Measurements from ENCODE around the gene COL7A1. TPM values are rescaled to one million over a fixed set of nuclear protein-coding genes. Genes with fewer than 3 reads are reported as not detected.

Gene COL7A1
- total and polyA plus RNA-seq, 2 experiments from 2014 or later = 4.0 to 7.9 TPM

DNA sequence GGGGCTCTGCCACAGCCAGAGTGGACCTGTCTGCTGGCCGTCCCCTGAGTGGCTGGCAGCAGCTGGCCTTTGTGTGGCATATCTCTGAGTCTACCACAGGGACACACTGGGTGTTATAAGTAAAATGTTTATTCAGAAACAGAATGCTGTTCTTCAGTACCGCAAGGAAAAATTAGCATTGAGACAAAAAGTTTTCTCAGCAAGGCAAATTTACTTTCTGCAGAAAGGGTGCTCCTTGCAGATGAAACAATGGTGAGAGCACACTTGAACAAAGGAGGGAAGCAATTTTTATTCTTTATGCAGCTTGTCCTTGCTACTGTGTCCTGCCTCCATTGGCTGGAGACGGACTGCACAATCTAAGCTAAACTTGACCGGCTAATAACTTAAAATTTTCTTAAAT is 22.4 kb upstream of the COL7A1 start:
- Histone ChIP-seq H3K4me3 (no peak overlapping the region), H3K9me2 (ENCODE audit: insufficient read depth) (no peaks in the 10 kb centered on the region), H3K36me3 (ENCODE audit: insufficient read depth) (peaks cover 7% of the 10 kb centered on the region), H3K27ac (ENCODE audit: low read depth) (no peak overlapping the region), H2AFZ (no peak overlapping the region), H3K4me2 (no peak overlapping the region), H3F3A (replicated peaks; ENCODE audit: low read depth) (peaks cover 3% of the 10 kb centered on the region), H3K4me1 (ENCODE audit: insufficient read depth) (no peaks in the 10 kb centered on the region), H3K27me3 (ENCODE audit: insufficient read depth) (no peaks in the 10 kb centered on the region), H3K79me2 (replicated peaks; ENCODE audit: insufficient read depth) (no peaks in the 10 kb centered on the region), H4K20me1 (replicated peaks; ENCODE audit: insufficient read depth) (no peaks in the 10 kb centered on the region)
- peaks cover 31% of the 10 kb centered on the region for H3K9me3 Mint-ChIP-seq
- no peak overlapping the region for H3K4me3 Mint-ChIP-seq
- H3K36me3 Mint-ChIP-seq (ENCODE audit: low read depth) = peaks cover 54% of the 10 kb centered on the region
- H3K27ac Mint-ChIP-seq = no peak overlapping the region
- peaks cover 8% of the 10 kb centered on the region for H3K27me3 Mint-ChIP-seq (ENCODE audit: insufficient read depth, low read depth, poor library complexity)
- DNase-seq (ENCODE audit: low spot score) (no peak), ATAC-seq (no peak)
- H3K4me1 Mint-ChIP-seq = no peaks in the 10 kb centered on the region
- no peak for TF ChIP-seq ZNF114 (CRISPR knock-in tag; IDR thresholded peaks at IDR 0.05)
- TF ChIP-seq, protein P1, sequence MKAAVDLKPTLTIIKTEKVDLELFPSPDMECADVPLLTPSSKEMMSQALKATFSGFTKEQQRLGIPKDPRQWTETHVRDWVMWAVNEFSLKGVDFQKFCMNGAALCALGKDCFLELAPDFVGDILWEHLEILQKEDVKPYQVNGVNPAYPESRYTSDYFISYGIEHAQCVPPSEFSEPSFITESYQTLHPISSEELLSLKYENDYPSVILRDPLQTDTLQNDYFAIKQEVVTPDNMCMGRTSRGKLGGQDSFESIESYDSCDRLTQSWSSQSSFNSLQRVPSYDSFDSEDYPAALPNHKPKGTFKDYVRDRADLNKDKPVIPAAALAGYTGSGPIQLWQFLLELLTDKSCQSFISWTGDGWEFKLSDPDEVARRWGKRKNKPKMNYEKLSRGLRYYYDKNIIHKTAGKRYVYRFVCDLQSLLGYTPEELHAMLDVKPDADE (IDR thresholded peaks at IDR 0.05) = no peak
- TF ChIP-seq STAT1 (IDR thresholded peaks at IDR 0.05; ENCODE audit: unreplicated experiment) = no peak
- no peak for TF ChIP-seq CREB1 (CRISPR knock-in tag; IDR thresholded peaks at IDR 0.05; ENCODE audit: low read depth)
- no peak for TF ChIP-seq ZNF331 (CRISPR knock-in tag; IDR thresholded peaks at IDR 0.05; ENCODE audit: low read depth)
- TF ChIP-seq, protein P2, sequence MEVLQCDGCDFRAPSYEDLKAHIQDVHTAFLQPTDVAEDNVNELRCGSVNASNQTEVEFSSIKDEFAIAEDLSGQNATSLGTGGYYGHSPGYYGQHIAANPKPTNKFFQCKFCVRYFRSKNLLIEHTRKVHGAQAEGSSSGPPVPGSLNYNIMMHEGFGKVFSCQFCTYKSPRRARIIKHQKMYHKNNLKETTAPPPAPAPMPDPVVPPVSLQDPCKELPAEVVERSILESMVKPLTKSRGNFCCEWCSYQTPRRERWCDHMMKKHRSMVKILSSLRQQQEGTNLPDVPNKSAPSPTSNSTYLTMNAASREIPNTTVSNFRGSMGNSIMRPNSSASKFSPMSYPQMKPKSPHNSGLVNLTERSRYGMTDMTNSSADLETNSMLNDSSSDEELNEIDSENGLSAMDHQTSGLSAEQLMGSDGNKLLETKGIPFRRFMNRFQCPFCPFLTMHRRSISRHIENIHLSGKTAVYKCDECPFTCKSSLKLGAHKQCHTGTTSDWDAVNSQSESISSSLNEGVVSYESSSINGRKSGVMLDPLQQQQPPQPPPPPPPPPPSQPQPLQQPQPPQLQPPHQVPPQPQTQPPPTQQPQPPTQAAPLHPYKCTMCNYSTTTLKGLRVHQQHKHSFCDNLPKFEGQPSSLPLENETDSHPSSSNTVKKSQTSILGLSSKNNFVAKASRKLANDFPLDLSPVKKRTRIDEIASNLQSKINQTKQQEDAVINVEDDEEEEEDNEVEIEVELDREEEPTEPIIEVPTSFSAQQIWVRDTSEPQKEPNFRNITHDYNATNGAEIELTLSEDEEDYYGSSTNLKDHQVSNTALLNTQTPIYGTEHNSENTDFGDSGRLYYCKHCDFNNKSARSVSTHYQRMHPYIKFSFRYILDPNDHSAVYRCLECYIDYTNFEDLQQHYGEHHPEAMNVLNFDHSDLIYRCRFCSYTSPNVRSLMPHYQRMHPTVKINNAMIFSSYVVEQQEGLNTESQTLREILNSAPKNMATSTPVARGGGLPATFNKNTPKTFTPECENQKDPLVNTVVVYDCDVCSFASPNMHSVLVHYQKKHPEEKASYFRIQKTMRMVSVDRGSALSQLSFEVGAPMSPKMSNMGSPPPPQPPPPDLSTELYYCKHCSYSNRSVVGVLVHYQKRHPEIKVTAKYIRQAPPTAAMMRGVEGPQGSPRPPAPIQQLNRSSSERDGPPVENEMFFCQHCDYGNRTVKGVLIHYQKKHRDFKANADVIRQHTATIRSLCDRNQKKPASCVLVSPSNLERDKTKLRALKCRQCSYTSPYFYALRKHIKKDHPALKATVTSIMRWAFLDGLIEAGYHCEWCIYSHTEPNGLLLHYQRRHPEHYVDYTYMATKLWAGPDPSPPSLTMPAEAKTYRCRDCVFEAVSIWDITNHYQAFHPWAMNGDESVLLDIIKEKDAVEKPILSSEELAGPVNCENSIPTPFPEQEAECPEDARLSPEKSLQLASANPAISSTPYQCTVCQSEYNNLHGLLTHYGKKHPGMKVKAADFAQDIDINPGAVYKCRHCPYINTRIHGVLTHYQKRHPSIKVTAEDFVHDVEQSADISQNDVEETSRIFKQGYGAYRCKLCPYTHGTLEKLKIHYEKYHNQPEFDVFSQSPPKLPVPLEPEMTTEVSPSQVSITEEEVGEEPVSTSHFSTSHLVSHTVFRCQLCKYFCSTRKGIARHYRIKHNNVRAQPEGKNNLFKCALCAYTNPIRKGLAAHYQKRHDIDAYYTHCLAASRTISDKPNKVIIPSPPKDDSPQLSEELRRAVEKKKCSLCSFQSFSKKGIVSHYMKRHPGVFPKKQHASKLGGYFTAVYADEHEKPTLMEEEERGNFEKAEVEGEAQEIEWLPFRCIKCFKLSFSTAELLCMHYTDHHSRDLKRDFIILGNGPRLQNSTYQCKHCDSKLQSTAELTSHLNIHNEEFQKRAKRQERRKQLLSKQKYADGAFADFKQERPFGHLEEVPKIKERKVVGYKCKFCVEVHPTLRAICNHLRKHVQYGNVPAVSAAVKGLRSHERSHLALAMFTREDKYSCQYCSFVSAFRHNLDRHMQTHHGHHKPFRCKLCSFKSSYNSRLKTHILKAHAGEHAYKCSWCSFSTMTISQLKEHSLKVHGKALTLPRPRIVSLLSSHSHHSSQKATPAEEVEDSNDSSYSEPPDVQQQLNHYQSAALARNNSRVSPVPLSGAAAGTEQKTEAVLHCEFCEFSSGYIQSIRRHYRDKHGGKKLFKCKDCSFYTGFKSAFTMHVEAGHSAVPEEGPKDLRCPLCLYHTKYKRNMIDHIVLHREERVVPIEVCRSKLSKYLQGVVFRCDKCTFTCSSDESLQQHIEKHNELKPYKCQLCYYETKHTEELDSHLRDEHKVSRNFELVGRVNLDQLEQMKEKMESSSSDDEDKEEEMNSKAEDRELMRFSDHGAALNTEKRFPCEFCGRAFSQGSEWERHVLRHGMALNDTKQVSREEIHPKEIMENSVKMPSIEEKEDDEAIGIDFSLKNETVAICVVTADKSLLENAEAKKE (CRISPR knock-in tag; IDR thresholded peaks at IDR 0.05) = no peak
- no peak for TF ChIP-seq POLR2AphosphoS5 (IDR thresholded peaks at IDR 0.05; ENCODE audit: low read depth)
- no peak for TF ChIP-seq JUNB (IDR thresholded peaks at IDR 0.05; ENCODE audit: unreplicated experiment)
- TF ChIP-seq, protein P3, sequence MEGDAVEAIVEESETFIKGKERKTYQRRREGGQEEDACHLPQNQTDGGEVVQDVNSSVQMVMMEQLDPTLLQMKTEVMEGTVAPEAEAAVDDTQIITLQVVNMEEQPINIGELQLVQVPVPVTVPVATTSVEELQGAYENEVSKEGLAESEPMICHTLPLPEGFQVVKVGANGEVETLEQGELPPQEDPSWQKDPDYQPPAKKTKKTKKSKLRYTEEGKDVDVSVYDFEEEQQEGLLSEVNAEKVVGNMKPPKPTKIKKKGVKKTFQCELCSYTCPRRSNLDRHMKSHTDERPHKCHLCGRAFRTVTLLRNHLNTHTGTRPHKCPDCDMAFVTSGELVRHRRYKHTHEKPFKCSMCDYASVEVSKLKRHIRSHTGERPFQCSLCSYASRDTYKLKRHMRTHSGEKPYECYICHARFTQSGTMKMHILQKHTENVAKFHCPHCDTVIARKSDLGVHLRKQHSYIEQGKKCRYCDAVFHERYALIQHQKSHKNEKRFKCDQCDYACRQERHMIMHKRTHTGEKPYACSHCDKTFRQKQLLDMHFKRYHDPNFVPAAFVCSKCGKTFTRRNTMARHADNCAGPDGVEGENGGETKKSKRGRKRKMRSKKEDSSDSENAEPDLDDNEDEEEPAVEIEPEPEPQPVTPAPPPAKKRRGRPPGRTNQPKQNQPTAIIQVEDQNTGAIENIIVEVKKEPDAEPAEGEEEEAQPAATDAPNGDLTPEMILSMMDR (conservative IDR thresholded peaks at IDR 0.05; ENCODE audit: low read depth in 2 of 2) = no peak
- TF ChIP-seq EZH2phosphoT487 (IDR thresholded peaks at IDR 0.05; ENCODE audit: unreplicated experiment) = no peak
- TF ChIP-seq, protein P4, sequence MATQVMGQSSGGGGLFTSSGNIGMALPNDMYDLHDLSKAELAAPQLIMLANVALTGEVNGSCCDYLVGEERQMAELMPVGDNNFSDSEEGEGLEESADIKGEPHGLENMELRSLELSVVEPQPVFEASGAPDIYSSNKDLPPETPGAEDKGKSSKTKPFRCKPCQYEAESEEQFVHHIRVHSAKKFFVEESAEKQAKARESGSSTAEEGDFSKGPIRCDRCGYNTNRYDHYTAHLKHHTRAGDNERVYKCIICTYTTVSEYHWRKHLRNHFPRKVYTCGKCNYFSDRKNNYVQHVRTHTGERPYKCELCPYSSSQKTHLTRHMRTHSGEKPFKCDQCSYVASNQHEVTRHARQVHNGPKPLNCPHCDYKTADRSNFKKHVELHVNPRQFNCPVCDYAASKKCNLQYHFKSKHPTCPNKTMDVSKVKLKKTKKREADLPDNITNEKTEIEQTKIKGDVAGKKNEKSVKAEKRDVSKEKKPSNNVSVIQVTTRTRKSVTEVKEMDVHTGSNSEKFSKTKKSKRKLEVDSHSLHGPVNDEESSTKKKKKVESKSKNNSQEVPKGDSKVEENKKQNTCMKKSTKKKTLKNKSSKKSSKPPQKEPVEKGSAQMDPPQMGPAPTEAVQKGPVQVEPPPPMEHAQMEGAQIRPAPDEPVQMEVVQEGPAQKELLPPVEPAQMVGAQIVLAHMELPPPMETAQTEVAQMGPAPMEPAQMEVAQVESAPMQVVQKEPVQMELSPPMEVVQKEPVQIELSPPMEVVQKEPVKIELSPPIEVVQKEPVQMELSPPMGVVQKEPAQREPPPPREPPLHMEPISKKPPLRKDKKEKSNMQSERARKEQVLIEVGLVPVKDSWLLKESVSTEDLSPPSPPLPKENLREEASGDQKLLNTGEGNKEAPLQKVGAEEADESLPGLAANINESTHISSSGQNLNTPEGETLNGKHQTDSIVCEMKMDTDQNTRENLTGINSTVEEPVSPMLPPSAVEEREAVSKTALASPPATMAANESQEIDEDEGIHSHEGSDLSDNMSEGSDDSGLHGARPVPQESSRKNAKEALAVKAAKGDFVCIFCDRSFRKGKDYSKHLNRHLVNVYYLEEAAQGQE (IDR thresholded peaks at IDR 0.05; ENCODE audit: unreplicated experiment) = no peak
- no peak for TF ChIP-seq EZH2 (IDR thresholded peaks at IDR 0.05; ENCODE audit: low read depth, unreplicated experiment)
- TF ChIP-seq NANOG (IDR thresholded peaks at IDR 0.05; ENCODE audit: borderline replicate concordance) = no peak
